Measurements from ENCODE around the gene ZNF280A. TPM values are rescaled to one million over a fixed set of nuclear protein-coding genes. Genes with fewer than 3 reads are reported as not detected.
"Not testable (repeated sequence)": the region's sequence is repeated elsewhere in the genome, so short reads cannot be mapped to it uniquely, and the experiment has no call there.

ZNF280A gene
- total RNA-seq, 1 donor from 2014 or later = not detected

DNA sequence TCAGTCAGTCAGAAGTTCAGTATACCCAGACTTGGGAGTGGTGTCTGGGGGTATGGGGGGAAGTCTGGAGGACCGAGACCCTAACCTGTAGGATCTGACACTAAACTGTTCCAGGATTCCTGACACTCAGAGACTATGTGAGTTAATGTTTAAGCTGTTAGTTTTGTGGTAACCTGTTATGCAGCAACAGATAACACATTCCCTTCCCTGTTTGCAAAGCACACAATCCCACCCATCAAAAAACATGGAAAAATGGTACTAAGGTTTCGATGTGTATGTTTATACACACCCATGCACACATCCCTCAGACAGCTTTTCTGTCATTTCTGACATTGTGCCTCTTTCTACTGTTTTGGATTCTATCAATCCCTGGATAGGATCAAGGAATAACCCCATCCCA, 39.1 kb downstream of the ZNF280A start:
- intact Hi-C loops (cut with micrococcal nuclease) = loop anchor here (10.0 kb wide), 1 partner anchor 74 kb away; the partner anchor contains the start of gene PRAME

DNA sequence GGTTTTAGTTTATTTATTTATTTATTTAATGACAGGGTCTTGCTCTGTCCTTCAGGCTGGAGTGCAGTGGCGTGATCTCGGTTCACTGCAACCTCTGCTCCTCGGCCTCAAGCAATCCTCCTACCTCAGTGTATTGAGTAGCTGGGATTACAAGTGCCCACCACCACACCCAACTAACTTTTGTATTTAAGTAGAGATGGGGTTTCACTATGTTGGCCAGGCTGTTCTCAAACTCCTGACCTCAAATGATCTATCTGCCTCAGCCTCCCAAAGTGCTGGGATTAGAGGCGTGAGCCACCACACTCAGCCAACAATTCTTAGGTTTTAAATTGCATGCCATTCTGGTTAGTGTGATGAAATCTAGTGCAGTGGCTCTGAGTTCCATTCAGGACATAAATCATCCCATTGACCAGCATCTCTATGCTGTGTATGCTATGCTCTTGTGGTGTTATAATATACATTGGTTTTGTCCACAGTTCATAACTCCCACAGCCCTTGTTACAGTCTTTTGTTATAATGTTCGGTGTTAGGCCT, 40.0 kb downstream of the ZNF280A start:
- ChIA-PET CTCF (interaction anchor here (1.3 kb wide), 1 partner anchor 49 kb away, joined by 3 read pairs; no protein-coding TSS in a partner anchor), POLR2A (no interaction called here)
- Mint-ChIP-seq H3K36me3 (ENCODE audit: low read depth) (no peaks in the 10 kb centered on the region), H3K27ac (no peak overlapping the region), H3K4me1 (peaks cover 5% of the 10 kb centered on the region), H3K9me3 (no peaks in the 10 kb centered on the region), H3K27me3 (no peaks in the 10 kb centered on the region), H3K4me3 (no peak overlapping the region)
- DNase-seq (no peak), ATAC-seq (ENCODE audit: low read depth) (no peak)
- intact Hi-C loops (cut with micrococcal nuclease) = loop anchor here (10.0 kb wide), 1 partner anchor 75 kb away; the partner anchor contains the start of gene PRAME
- no peak for TF ChIP-seq CTCF (IDR thresholded peaks at IDR 0.05)

More for the DNA sequence above, 39.1 kb downstream of the ZNF280A start:
- Mint-ChIP-seq H3K4me3 (no peak overlapping the region), H3K36me3 (ENCODE audit: low read depth) (peaks cover 4% of the 10 kb centered on the region), H3K4me1 (peaks cover 2% of the 10 kb centered on the region), H3K27ac (no peak overlapping the region), H3K27me3 (no peaks in the 10 kb centered on the region), H3K9me3 (no peaks in the 10 kb centered on the region)
- no peak for TF ChIP-seq CTCF (IDR thresholded peaks at IDR 0.05)
- DNase-seq = no peak
- CTCF ChIA-PET = interaction anchor here (1.3 kb wide), 1 partner anchor 50 kb away, joined by 3 read pairs; no protein-coding TSS in a partner anchor
- POLR2A ChIA-PET = no interaction called here
- no peak for ATAC-seq (ENCODE audit: low read depth)

GRCh38 chr22:22479116-22479515, 41.0 kb downstream of the ZNF280A start:
- H3K9me3 Mint-ChIP-seq = no peaks in the 10 kb centered on the region
- intact Hi-C loops (cut with micrococcal nuclease) = no loop called here
- no peaks in the 10 kb centered on the region for H3K36me3 Mint-ChIP-seq (ENCODE audit: low read depth)
- ChIA-PET CTCF (no interaction called here), POLR2A (no interaction called here)
- ATAC-seq (ENCODE audit: low read depth) = no peak
- H3K4me1 Mint-ChIP-seq = peaks cover 5% of the 10 kb centered on the region
- H3K27me3 Mint-ChIP-seq = no peaks in the 10 kb centered on the region
- no peak overlapping the region for H3K4me3 Mint-ChIP-seq
- no peak for DNase-seq
- no peak for TF ChIP-seq CTCF (IDR thresholded peaks at IDR 0.05)
- H3K27ac Mint-ChIP-seq = no peak overlapping the region

DNA sequence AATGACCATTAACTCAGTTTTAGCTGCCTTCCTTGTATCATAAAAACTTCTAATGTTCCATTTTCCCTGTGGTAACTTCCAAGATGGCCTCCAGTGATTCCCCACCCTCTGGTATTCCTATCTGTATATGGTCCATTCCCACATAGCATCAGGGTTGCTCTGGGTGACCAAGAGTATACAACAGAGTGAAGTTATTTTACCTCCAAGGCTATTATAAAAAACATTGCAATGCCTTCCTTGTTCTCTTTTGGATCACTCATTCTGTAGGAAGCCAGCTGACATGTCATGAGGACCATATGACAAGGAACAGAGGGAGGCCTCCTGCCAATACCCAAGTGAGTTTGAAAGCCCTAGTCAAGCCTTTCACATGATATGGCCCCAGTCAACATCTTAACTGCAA, 41.6 kb downstream of the ZNF280A start:
- H3K27ac Mint-ChIP-seq = no peak overlapping the region
- H3K27me3 Mint-ChIP-seq = no peaks in the 10 kb centered on the region
- no peak for TF ChIP-seq CTCF (IDR thresholded peaks at IDR 0.05)
- no peaks in the 10 kb centered on the region for H3K36me3 Mint-ChIP-seq (ENCODE audit: low read depth)
- H3K4me1 Mint-ChIP-seq = peaks cover 5% of the 10 kb centered on the region
- ChIA-PET POLR2A (no interaction called here), CTCF (no interaction called here)
- no peak for ATAC-seq (ENCODE audit: low read depth)
- DNase-seq = no peak
- no peak overlapping the region for H3K4me3 Mint-ChIP-seq
- intact Hi-C loops (cut with micrococcal nuclease) = no loop called here
- no peaks in the 10 kb centered on the region for H3K9me3 Mint-ChIP-seq

DNA sequence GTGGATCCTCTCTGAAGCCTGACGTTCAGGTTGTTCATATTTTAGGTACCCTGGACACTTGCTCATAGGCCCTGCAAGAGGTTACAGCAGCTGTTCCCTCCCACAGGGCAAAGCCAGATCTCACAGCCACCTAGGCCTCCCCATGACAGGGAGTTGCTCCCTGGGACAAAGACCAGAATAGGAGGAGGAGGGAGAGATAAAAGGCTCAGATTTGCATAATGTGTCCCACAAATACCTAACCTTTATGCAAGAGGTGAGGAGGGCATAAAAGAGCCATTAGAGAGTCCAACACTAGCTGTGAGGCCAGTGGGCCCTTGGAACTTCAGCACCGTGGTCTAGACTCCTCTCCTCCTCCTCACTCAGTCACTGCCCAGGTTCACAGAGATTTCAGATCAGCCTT, 45.3 kb downstream of the ZNF280A start:
- Mint-ChIP-seq H3K27ac (no peak overlapping the region), H3K27me3 (no peaks in the 10 kb centered on the region), H3K4me1 (peaks cover 3% of the 10 kb centered on the region), H3K4me3 (no peak overlapping the region), H3K36me3 (ENCODE audit: low read depth) (no peaks in the 10 kb centered on the region), H3K9me3 (peaks cover 2% of the 10 kb centered on the region)
- DNase-seq (no peak), ATAC-seq (ENCODE audit: low read depth) (no peak)
- intact Hi-C loops (cut with micrococcal nuclease) = no loop called here
- ChIA-PET POLR2A (interaction anchor here (0.8 kb wide), 1 partner anchor 24 kb away, joined by 3 read pairs; no protein-coding TSS in a partner anchor), CTCF (no interaction called here)
- TF ChIP-seq CTCF (IDR thresholded peaks at IDR 0.05) = no peak

GRCh38 chr22:22471104-22471503, 49.0 kb downstream of the ZNF280A start:
- H3K4me3 Mint-ChIP-seq; H3K27me3 Mint-ChIP-seq; intact Hi-C loops (cut with micrococcal nuclease); H3K27ac Mint-ChIP-seq; ATAC-seq (ENCODE audit: low read depth); CTCF ChIA-PET; POLR2A ChIA-PET; H3K4me1 Mint-ChIP-seq; DNase-seq; H3K36me3 Mint-ChIP-seq (ENCODE audit: low read depth): not testable (repeated sequence)
- H3K9me3 Mint-ChIP-seq = peaks cover 13% of the 10 kb centered on the region

Data from activated B cell treated with CpG ODN at 0.5 μM for 24 hours (primary cell).